ENCODE measurements around the gene CUL7.

The CUL7 gene

DNA sequence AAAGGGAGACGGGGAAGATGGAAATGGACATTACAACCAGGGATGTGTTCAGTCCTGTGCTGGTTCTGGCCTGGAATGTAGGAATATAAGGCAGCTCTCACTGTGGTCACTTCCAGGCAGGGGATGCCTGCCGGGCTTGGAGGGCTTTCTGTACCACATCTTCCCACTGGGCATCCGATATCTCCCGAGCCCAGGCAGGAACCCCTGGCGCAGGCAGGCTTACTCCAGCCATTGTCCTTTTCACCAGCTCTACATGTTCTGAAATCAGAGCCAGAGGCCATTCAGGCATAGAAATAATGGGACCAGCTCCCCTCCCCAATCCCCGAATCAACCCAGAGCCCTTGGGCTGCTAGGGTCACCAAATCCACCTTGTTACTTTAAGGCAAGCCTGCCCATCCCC lies 41.3 kb downstream of the CUL7 start:
- peak overlapping the region; percentile 86 for H3K27ac ChIP-seq (ENCODE audit: low read length)
- TF ChIP-seq, protein P1, sequence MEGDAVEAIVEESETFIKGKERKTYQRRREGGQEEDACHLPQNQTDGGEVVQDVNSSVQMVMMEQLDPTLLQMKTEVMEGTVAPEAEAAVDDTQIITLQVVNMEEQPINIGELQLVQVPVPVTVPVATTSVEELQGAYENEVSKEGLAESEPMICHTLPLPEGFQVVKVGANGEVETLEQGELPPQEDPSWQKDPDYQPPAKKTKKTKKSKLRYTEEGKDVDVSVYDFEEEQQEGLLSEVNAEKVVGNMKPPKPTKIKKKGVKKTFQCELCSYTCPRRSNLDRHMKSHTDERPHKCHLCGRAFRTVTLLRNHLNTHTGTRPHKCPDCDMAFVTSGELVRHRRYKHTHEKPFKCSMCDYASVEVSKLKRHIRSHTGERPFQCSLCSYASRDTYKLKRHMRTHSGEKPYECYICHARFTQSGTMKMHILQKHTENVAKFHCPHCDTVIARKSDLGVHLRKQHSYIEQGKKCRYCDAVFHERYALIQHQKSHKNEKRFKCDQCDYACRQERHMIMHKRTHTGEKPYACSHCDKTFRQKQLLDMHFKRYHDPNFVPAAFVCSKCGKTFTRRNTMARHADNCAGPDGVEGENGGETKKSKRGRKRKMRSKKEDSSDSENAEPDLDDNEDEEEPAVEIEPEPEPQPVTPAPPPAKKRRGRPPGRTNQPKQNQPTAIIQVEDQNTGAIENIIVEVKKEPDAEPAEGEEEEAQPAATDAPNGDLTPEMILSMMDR (IDR thresholded peaks at IDR 0.05; ENCODE audit: borderline replicate concordance, extremely low read depth, low read length, poor library complexity, severe bottlenecking): no peak
- TF ChIP-seq EZH2 (IDR thresholded peaks at IDR 0.05; ENCODE audit: borderline replicate concordance, low read depth, low read length, severe bottlenecking): no peak
- peaks cover 65% of the 10 kb centered on the region for H3K79me2 ChIP-seq (ENCODE audit: insufficient read depth, low read length)
- peak overlapping the region; percentile 91 to 94; a peak in 3 of 4 replicates for H3K4me3 ChIP-seq (ENCODE audit: low read depth in 1 of 2, low read length in 2 of 2)
- H3K9ac ChIP-seq (ENCODE audit: low read depth, low read length): peak overlapping the region; percentile 90
- peaks cover 54% of the 10 kb centered on the region for H3K4me1 ChIP-seq (ENCODE audit: insufficient read depth, low read length)
- peak overlapping the region; percentile 99 for H3K4me2 ChIP-seq (ENCODE audit: insufficient read depth, low read length)
- DNase-seq (no peak), ATAC-seq (ENCODE audit: insufficient read depth, low read depth) (no peak)
- H3K27me3 ChIP-seq (ENCODE audit: insufficient read depth, low read length, poor library complexity): no peaks in the 10 kb centered on the region
- H4K20me1 ChIP-seq (ENCODE audit: insufficient read depth, low read length): peaks cover 22% of the 10 kb centered on the region; the same call in 1 of the 2 replicates
- H3K36me3 ChIP-seq (ENCODE audit: insufficient read depth, low read length): peaks cover 72% of the 10 kb centered on the region
- no peak overlapping the region for H2AFZ ChIP-seq (ENCODE audit: low read depth, low read length)
- no peaks in the 10 kb centered on the region for H3K9me3 ChIP-seq (ENCODE audit: insufficient read depth, low read length, severe bottlenecking)

DNA sequence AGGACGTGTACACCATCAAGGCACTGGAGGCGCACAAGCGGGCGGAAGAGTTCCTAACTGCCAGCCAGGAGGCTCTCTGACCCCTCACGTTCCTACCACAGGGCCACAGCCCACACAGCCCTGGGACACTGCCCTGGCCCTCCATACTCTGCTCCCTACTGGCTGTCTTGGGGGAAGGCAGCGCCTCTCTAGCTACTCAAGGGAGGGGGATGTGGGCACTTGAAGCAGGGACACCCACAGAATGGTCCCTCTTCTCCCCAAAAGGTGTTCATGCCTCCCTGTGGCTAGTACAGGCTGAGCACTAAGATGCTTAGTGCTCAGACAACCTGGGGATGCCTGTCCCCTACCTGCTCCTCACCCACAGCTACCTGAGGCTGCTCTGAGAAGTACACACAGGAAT lies 42.4 kb downstream of the CUL7 start:
- H3K4me2 ChIP-seq (ENCODE audit: insufficient read depth, low read length): peak overlapping the region; percentile 31; the same call in 1 of the 2 replicates

DNA sequence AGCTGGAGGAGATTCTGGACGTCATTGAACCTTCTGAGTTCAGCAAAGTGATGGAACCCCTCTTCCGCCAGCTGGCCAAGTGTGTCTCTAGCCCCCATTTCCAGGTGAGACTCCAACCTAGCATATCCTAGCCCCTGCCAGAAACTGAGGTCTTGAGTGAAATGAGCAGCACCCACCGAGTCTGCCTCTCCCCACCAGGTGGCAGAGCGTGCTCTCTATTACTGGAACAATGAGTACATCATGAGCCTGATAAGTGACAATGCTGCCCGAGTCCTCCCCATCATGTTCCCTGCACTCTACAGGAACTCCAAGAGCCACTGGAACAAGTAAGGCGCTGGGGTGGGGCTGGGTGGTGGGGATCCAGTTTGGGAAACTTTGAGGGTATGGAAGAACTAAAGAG lies 44.5 kb downstream of the CUL7 start:
- DNase-seq: peak; percentile 58
- Histone ChIP-seq H3K27ac (ENCODE audit: low read length) (no peak overlapping the region), H3K9me3 (ENCODE audit: insufficient read depth, low read length, severe bottlenecking) (no peaks in the 10 kb centered on the region), H3K4me1 (ENCODE audit: insufficient read depth, low read length) (peaks cover 25% of the 10 kb centered on the region), H3K9ac (ENCODE audit: low read depth, low read length) (no peak overlapping the region), H3K79me2 (ENCODE audit: insufficient read depth, low read length) (peaks cover 34% of the 10 kb centered on the region), H3K27me3 (ENCODE audit: insufficient read depth, low read length, poor library complexity) (no peaks in the 10 kb centered on the region), H2AFZ (ENCODE audit: low read depth, low read length) (no peak overlapping the region), H3K4me2 (ENCODE audit: insufficient read depth, low read length) (no peak overlapping the region), H3K36me3 (ENCODE audit: insufficient read depth, low read length) (peaks cover 77% of the 10 kb centered on the region), H4K20me1 (ENCODE audit: insufficient read depth, low read length) (peaks cover 5% of the 10 kb centered on the region; the same call in 1 of the 2 replicates), H3K4me3 (ENCODE audit: low read depth in 1 of 2, low read length in 2 of 2) (no peak overlapping the region)
- no peak for ATAC-seq (ENCODE audit: insufficient read depth, low read depth)
- no peak for TF ChIP-seq EZH2 (IDR thresholded peaks at IDR 0.05; ENCODE audit: borderline replicate concordance, low read depth, low read length, severe bottlenecking)
- TF ChIP-seq, protein P1 (IDR thresholded peaks at IDR 0.05; ENCODE audit: borderline replicate concordance, extremely low read depth, low read length, poor library complexity, severe bottlenecking): peak; percentile 72

More for the DNA sequence above, 42.4 kb downstream of the CUL7 start:
- Histone ChIP-seq H3K36me3 (ENCODE audit: insufficient read depth, low read length) (peaks cover 72% of the 10 kb centered on the region), H3K4me3 (ENCODE audit: low read depth in 1 of 2, low read length in 2 of 2) (no peak overlapping the region), H2AFZ (ENCODE audit: low read depth, low read length) (no peak overlapping the region), H3K4me1 (ENCODE audit: insufficient read depth, low read length) (peaks cover 42% of the 10 kb centered on the region), H3K79me2 (ENCODE audit: insufficient read depth, low read length) (peaks cover 55% of the 10 kb centered on the region), H3K9me3 (ENCODE audit: insufficient read depth, low read length, severe bottlenecking) (no peaks in the 10 kb centered on the region), H4K20me1 (ENCODE audit: insufficient read depth, low read length) (peaks cover 11% of the 10 kb centered on the region; the same call in 1 of the 2 replicates), H3K27ac (ENCODE audit: low read length) (no peak overlapping the region), H3K27me3 (ENCODE audit: insufficient read depth, low read length, poor library complexity) (no peaks in the 10 kb centered on the region), H3K9ac (ENCODE audit: low read depth, low read length) (no peak overlapping the region)
- TF ChIP-seq, protein P1 (IDR thresholded peaks at IDR 0.05; ENCODE audit: borderline replicate concordance, extremely low read depth, low read length, poor library complexity, severe bottlenecking): peak; percentile 10
- no peak for TF ChIP-seq EZH2 (IDR thresholded peaks at IDR 0.05; ENCODE audit: borderline replicate concordance, low read depth, low read length, severe bottlenecking)
- DNase-seq: no peak
- ATAC-seq (ENCODE audit: insufficient read depth, low read depth): no peak
